Vagina (tissue), 2 donors: ENCODE data around the gene HYDIN.
"Not testable (repeated sequence)": the region's sequence is repeated elsewhere in the genome, so short reads cannot be mapped to it uniquely, and the experiment has no call there.

ENCODE experiments used
- POLR2A ChIP-seq, 2 donors: fragments of 450-650 bp; IDR thresholded peaks; one replicate each; pipeline ENCODE4 v1.6.1; 2017; ENCODE audit warnings: antibody characterized with exemption in 2 of 2, mild to moderate bottlenecking in 2 of 2, moderate library complexity in 2 of 2
- POLR2AphosphoS5 ChIP-seq, 2 donors: sonication (generic); formaldehyde crosslinking; IDR thresholded peaks; one replicate each; pipeline ENCODE4 v1.9.0; 2017; ENCODE audit warnings: antibody characterized with exemption in 2 of 2, mild to moderate bottlenecking in 2 of 2, low read depth in 1 of 2; ENCODE audit not compliant: insufficient read depth in 1 of 2
- TF ChIP-seq, protein P1 (sequence below), 3 experiments: fragments of 450-650 bp in 2 of 3; fragments of 200-600 bp in 1 of 3; sonication (generic) in 1 of 3; IDR thresholded peaks; one replicate each; pipeline ENCODE4 v1.5.1; 2017 to 2019; ENCODE audit warnings: antibody characterized with exemption in 3 of 3, mild to moderate bottlenecking in 2 of 3, moderate library complexity in 2 of 3

DNA sequence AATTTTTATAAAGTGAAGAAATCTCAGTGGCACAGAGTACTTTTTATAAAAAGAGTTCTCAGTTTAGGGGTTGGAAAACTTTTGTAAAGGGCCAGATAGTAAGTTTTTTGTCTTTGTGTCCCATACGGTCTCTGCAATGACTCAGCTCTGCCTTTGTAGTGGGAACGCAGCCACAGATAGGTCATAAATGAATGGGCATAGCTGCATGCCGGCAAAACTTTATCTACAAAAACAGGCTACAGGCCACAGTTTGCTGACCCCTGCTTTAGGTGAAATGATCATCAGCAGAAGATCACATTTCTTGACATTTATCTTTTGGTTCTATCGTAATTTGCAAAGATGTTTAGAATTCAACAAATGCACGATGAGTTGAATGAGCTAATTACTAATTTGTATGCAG is 365.8 kb downstream of the HYDIN start:
- TF ChIP-seq, protein P1, sequence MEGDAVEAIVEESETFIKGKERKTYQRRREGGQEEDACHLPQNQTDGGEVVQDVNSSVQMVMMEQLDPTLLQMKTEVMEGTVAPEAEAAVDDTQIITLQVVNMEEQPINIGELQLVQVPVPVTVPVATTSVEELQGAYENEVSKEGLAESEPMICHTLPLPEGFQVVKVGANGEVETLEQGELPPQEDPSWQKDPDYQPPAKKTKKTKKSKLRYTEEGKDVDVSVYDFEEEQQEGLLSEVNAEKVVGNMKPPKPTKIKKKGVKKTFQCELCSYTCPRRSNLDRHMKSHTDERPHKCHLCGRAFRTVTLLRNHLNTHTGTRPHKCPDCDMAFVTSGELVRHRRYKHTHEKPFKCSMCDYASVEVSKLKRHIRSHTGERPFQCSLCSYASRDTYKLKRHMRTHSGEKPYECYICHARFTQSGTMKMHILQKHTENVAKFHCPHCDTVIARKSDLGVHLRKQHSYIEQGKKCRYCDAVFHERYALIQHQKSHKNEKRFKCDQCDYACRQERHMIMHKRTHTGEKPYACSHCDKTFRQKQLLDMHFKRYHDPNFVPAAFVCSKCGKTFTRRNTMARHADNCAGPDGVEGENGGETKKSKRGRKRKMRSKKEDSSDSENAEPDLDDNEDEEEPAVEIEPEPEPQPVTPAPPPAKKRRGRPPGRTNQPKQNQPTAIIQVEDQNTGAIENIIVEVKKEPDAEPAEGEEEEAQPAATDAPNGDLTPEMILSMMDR (IDR thresholded peaks at IDR 0.05): not testable (repeated sequence)
- TF ChIP-seq POLR2AphosphoS5 (IDR thresholded peaks at IDR 0.05; ENCODE audit: insufficient read depth in 1 of 2, low read depth in 1 of 2); POLR2A (IDR thresholded peaks at IDR 0.05): not testable (repeated sequence)
